Pancreas (tissue), 10 donors: ENCODE data around the gene UBAP2L. TPM values are rescaled to one million over a fixed set of nuclear protein-coding genes. Genes with fewer than 3 reads are reported as not detected.
A peak's percentile ranks its signal among the peaks of the same experiment; 100 is the strongest.

Source experiments
- ATAC-seq, 4 donors: fragments of 200-7000 bp; cut with Tn5 transposase; one replicate each; pipeline versions ENCODE4 v1.8.0 to v1.9.1; 2020; ENCODE audit warnings: mild to moderate bottlenecking in 4 of 4, moderate library complexity in 4 of 4
- DNase-seq, 6 donors: peaks; one replicate each; pipeline ENCODE4 v3.0.0-alpha.2; 2020
- FAIRE-seq: peaks from 2 replicates; lab custom pipeline; 2012; peaks lifted over from hg19 to GRCh38; lab: Jason Lieb, UNC
- H3K27ac ChIP-seq, 4 donors: fragments of 200-600 bp; sonication (generic); 1 replicate in 3 of 4; 2 replicates in 1 of 4; pipeline versions ENCODE4 v1.5.0 to v1.8.0; 2020
- H3K27me3 ChIP-seq, 4 donors: fragments of 200-600 bp; one replicate each; pipeline ENCODE4 v1.8.0; 2021
- H3K36me3 ChIP-seq, 3 donors: fragments of 200-600 bp; sonication (generic) in 1 of 3; one replicate each; pipeline versions ENCODE4 v1.5.0 to v1.8.0; 2020 to 2021
- H3K4me1 ChIP-seq, 3 donors: fragments of 200-600 bp; one replicate each; pipeline ENCODE4 v1.8.0; 2021
- H3K4me3 ChIP-seq, 4 donors: fragments of 200-600 bp; sonication (generic) in 2 of 4; one replicate each; pipeline versions ENCODE4 v1.5.0 to v1.8.0; 2020 to 2021
- H3K9me3 ChIP-seq, 4 donors: fragments of 200-600 bp; one replicate each; pipeline ENCODE4 v1.8.0; 2021
- CTCF ChIP-seq, 4 donors: fragments of 200-600 bp; sonication (generic) in 3 of 4; IDR thresholded peaks; one replicate each; pipeline versions ENCODE4 v1.5.0 to v1.8.0; 2021; ENCODE audit warnings: antibody characterized with exemption in 4 of 4
- WGBS, 2 donors: extraction: QIAGEN DNeasy Blood & Tissue Kit; methylation state at CpG; one replicate each; pipeline ENCODE4 v1.1.7; 2013; 5-methylcytosine and 5-hydroxymethylcytosine counted together
- intact Hi-C, 3 donors: fragments of 100-400 bp; cut with DNase I; formaldehyde crosslinking; loops; one replicate each; pipeline versions ENCODE4 v1.11.1 to v1.14.2; 2022
- polyA plus RNA-seq, 2 donors: library from polyadenylated mRNA; stranded (reverse); fragments of 200-250 nt; gene quantifications; one replicate each; pipeline ENCODE4 v1.2.3, GENCODE V29; 2013
- total RNA-seq, 6 donors: library from RNA; stranded (reverse); fragmentation: NEBNext Ultra II Directional in 4 of 6; extraction: Animal tissue kit (Norgen Biotek cat#: 25700) in 4 of 6; gene quantifications; one replicate each; pipeline versions ENCODE4 v1.2.1 to v1.2.4, GENCODE V29; 2021 to 2023
- donor health status: healthy with polysubstance abuse.
- donor health status: DM: no; HTN: no; CAD: no; lungs with moderate emphysema.
- donor health status: DM: no; HTN: no; CAD: no.
- donor health status: control.
- donor health status: control.
- donor health status: Bipolar disorder and iron deficiency.
- donor health status: DM: yes; HTN: yes; CAD: no.
- donor health status: DM: no; HTN: no; CAD: no.
- donor health status: DM: no; HTN: no; CAD: no.
- donor health status: DM: yes; HTN: yes; CAD: no.

Gene UBAP2L
- total and polyA plus RNA-seq, 8 donors = 32.7 to 69.8 (median 50.8) TPM

DNA sequence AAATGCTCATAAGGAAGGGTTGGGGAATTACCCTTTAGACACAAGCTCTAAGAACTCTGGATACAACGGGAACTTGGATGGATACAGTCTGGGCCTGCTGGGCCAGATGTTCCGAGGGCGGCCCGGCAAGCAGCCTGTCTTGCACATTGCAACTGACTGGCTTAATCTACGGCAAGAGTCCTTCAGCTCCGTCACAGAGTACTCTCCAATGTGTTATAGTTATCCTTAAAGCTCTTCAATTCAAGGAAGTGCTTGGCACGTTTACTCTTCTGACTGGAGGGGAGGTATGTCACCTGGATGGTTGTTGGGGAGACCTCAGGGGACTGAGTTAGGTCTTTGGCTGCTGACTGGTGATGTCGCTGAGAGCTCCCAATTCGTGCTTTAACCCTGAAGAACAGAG is 13.5 kb upstream of the UBAP2L start:
- DNase-seq (no peak), ATAC-seq (no peak), FAIRE-seq (no peak)
- Histone ChIP-seq H3K36me3 (peaks cover 8 to 51% (median 31%) of the 10 kb centered on the region in 3 donors), H3K9me3 (no peaks in the 10 kb centered on the region), H3K27me3 (no peaks in the 10 kb centered on the region), H3K27ac (no peak overlapping the region), H3K4me3 (no peak overlapping the region), H3K4me1 (no peaks in the 10 kb centered on the region)
- TF ChIP-seq CTCF (IDR thresholded peaks at IDR 0.05) = no peak
- intact Hi-C loops = loop anchor here in 1 of 3 donors (10.0 kb wide), 1 partner anchor 58 kb away; no protein-coding TSS in a partner anchor
- 89 to 90% methylated on average over 9 of the region's 9 CpGs for WGBS, 2 donors

GRCh38 chr1:154208677-154209388 is 11.9 kb upstream of the UBAP2L start:
- peaks cover 8 to 67% (median 46%) of the 10 kb centered on the region in 3 donors for H3K36me3 ChIP-seq
- WGBS, 2 donors = 81 to 83% methylated on average over 5 of the region's 5 CpGs
- TF ChIP-seq CTCF (IDR thresholded peaks at IDR 0.05) = no peak
- H3K27me3 ChIP-seq = no peaks in the 10 kb centered on the region
- H3K27ac ChIP-seq = no peak overlapping the region
- H3K4me3 ChIP-seq = no peak overlapping the region
- no peaks in the 10 kb centered on the region for H3K9me3 ChIP-seq
- FAIRE-seq (no peak), DNase-seq (no peak), ATAC-seq (no peak)
- H3K4me1 ChIP-seq = no peaks in the 10 kb centered on the region
- intact Hi-C loops = loop anchor here in 1 of 3 donors (10.0 kb wide), 1 partner anchor 56 kb away; no protein-coding TSS in a partner anchor

DNA sequence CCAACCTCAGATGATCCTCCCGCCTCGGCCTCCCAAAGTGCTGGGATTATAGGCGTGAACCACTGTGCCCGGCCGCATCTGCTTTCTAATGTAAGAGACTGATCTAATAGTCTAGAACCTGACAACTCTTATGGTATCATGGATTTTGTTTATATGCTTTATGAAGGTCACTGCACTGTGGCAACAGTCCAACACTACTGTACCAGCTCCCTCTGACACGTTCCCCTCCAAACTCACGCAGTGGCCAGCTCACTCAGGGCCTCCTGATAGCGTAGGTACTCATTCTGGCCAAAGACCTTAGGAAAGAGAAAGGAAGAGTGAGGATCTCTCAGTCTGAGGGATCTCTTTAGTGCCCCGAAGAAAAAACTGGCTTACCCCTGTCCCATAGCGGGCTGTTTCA is 8.7 kb upstream of the UBAP2L start:
- no peak overlapping the region for H3K27ac ChIP-seq
- intact Hi-C loops = no loop called here
- no peak overlapping the region for H3K4me3 ChIP-seq
- FAIRE-seq (no peak), DNase-seq (no peak), ATAC-seq (peak in 1 of 4 donors; percentile 22)
- H3K27me3 ChIP-seq = no peaks in the 10 kb centered on the region
- peaks cover 3 to 62% (median 45%) of the 10 kb centered on the region in 3 donors for H3K36me3 ChIP-seq
- H3K9me3 ChIP-seq = no peaks in the 10 kb centered on the region
- no peak for TF ChIP-seq CTCF (IDR thresholded peaks at IDR 0.05)
- WGBS, 2 donors = 70 to 77% methylated on average over 10 of the region's 10 CpGs
- peaks cover 0 to 7% (median 6%) of the 10 kb centered on the region in 3 donors for H3K4me1 ChIP-seq

GRCh38 chr1:154213274-154213673 is 7.5 kb upstream of the UBAP2L start:
- ATAC-seq (no peak), FAIRE-seq (no peak), DNase-seq (no peak)
- Histone ChIP-seq H3K9me3 (no peaks in the 10 kb centered on the region), H3K27me3 (no peaks in the 10 kb centered on the region), H3K4me3 (no peak overlapping the region), H3K36me3 (peaks cover 0 to 62% (median 44%) of the 10 kb centered on the region in 3 donors), H3K4me1 (peaks cover 1 to 11% (median 9%) of the 10 kb centered on the region in 3 donors), H3K27ac (no peak overlapping the region)
- intact Hi-C loops = no loop called here
- 86 to 89% methylated on average over 1 of the region's 1 CpG for WGBS, 2 donors
- TF ChIP-seq CTCF (IDR thresholded peaks at IDR 0.05) = no peak

- no peaks in the 10 kb centered on the region for H3K27me3 ChIP-seq
- WGBS, 2 donors = 17 to 25% methylated on average over 3 of the region's 3 CpGs
- DNase-seq (no peak), FAIRE-seq (no peak), ATAC-seq (no peak)
- H3K4me1 ChIP-seq = peaks cover 11 to 37% (median 33%) of the 10 kb centered on the region in 3 donors
- intact Hi-C loops = no loop called here
- H3K4me3 ChIP-seq = peak overlapping the region in 2 of 4 donors; percentile 63 to 68
- H3K9me3 ChIP-seq = no peaks in the 10 kb centered on the region
- H3K27ac ChIP-seq = peak overlapping the region in 1 of 4 donors; percentile 94
- TF ChIP-seq CTCF (IDR thresholded peaks at IDR 0.05) = no peak
- peaks cover 0 to 21% (median 14%) of the 10 kb centered on the region in 3 donors for H3K36me3 ChIP-seq
Measured at GRCh38 chr1:154218545-154218944, 2.2 kb upstream of the UBAP2L start.
